HG03045 (cell line): Measurements from ENCODE around the gene MIXL1.
"Not testable (repeated sequence)": the region's sequence is repeated elsewhere in the genome, so short reads cannot be mapped to it uniquely, and the experiment has no call there.

Source experiments
- ATAC-seq: cut with Tn5 transposase; IDR thresholded peaks from one replicate; pipeline ENCODE4 v1.9.1; 2021; ENCODE audit warnings: mild to moderate bottlenecking, moderate library complexity; ENCODE audit not compliant: unreplicated experiment

MIXL1 gene

DNA sequence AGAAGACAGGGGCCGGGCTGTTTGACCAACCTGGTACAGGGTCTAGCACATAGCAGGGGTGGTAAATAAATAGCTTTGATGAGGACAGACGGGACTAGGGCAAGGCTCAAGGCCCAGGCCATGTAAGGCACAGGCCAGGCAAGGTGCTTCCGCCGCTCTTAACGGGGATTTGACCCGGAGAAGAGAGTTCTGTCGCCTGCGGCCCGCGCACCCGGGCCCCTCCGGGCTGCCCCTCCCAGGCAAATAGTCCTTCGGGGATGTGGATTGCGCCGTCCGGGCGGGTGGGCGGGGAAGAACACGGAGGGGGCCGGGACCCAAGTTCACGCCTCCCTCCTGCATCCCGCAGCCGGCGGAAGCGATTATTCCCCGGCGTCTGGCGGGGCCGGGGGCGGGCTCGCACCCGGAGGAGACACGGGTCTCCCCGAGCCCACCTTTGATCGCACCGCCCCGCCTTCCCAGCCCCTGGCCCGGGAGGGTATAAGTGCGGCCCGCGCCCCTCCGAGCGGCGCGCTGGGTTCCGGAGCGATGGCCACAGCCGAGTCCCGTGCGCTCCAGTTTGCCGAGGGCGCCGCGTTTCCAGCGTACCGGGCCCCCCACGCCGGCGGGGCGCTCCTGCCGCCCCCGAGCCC lies at the start of gene MIXL1:
Gene MIXL1, plus strand, starts transcription at position 508 of the 629 bp plus-strand sequence. Its CDS starts 18 bp downstream, at position 526.
- ATAC-seq: peak; percentile 45

DNA sequence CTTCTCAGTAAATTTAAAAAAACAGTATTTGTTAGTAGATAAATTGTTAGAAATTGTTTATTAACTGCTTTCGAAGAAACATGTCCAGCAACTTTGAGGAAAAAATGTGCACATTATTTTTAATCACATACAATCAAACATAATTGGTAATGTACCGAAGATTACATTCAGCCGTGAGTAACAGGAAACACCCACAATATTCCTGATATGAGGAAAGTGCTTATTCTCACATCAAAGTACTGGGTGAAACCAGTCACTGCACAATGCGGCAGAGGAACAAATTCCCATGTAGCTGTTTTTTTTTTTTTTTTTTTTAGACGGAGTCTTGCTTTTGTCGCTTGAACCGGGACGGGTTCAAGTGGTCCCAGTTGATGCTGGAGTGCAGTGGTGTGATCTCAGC lies 46.6 kb upstream of the MIXL1 start:
- no peak for ATAC-seq

- ATAC-seq: no peak
Measured at GRCh38 chr1:226181996-226182714, 41.3 kb upstream of the MIXL1 start.

DNA sequence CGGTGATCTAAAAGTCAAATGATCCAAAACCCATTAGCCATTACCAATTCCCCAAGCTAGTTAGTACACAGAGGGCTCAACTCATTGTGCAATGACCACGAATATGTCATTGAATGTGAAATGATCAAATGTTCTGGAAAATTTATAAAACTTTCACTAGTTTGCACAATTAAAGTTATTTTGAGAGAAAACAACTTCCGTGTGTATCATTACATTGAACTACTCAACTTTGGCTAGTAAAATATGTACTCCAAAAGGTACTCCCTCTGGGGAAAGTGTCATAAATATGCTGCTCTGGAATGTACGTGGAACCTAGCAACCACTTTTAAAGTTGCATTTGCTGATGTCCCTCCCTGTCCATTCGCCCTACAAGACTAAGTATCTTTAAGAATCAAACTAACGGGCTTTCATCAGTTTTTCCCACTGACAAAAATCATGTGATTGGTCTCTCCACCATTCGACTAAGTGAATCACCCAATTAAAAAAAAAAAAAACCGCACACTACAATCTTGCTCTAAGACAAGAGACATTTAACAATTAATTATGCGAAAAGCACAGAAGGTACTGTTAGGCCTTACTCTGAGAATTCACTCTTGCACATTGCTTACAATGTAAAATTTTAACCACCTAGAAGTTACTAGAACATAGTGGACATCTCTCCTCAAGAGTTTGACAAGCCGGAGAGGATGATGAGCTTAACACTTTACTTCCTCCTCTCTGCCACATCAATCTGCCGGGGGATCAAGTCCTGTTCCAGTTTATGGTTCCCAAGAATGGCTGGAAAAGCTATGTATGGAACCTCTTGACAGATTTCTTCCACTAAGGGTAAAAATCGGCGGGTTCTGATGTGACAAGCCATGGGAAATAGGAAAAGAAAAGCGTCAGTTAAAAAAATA lies 38.1 kb upstream of the MIXL1 start:
- ATAC-seq: no peak

DNA sequence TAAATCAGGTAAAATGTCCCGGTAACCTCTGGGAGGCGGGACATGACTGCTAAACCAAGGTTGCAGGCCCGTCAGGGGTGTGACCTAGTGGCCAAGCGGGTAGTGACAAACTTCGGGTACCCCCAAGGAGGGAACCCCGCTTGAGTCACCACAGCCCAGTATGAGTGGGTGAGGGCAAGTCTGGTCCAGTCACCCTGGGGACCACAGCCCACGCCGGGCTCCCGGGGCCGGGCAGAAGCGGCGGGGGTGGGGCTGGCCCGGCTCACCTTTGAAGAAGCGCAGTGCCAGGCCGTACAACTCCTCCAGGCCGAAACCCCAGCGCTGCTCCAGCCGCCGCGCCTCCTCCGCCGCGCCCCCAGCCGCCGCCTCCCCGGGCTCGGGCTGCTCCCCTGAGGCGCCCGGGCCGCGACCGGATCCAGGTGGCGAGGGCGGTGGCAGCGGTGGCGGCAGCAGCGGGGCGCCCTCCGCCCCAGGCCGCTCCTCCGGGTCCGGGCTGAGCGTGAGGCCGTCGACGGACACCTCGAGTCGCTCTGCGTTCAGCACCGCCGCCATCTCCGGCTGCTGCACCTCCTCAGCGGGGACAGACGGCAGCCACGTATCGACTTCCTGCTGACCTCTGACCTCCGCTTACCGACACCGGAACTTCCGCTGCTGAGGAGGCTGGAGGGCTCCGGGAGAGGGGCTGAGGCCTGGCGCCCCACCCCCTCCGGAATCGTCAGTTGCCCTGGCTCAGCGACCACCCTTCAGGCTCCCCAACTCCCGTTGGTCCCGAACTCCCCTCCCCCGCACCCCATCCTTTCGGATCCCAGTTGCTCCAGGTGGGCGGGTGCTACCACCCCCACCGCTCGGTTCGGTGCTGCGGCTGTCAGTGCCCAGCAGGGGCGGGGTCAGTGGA lies 37.1 kb upstream of the MIXL1 start, which contains the start of gene ACBD3:
Gene ACBD3, minus strand, starts transcription at position 618 of the 895 bp plus-strand sequence. Its CDS starts 66 bp downstream, at position 552.
- peak; percentile 94 for ATAC-seq

GRCh38 chr1:226187019-226187322 lies 36.5 kb upstream of the MIXL1 start:
- ATAC-seq: no peak

GRCh38 chr1:226187380-226187779 lies 36.1 kb upstream of the MIXL1 start:
- ATAC-seq: no peak

GRCh38 chr1:226195144-226195543 lies 28.3 kb upstream of the MIXL1 start:
- no peak for ATAC-seq

DNA sequence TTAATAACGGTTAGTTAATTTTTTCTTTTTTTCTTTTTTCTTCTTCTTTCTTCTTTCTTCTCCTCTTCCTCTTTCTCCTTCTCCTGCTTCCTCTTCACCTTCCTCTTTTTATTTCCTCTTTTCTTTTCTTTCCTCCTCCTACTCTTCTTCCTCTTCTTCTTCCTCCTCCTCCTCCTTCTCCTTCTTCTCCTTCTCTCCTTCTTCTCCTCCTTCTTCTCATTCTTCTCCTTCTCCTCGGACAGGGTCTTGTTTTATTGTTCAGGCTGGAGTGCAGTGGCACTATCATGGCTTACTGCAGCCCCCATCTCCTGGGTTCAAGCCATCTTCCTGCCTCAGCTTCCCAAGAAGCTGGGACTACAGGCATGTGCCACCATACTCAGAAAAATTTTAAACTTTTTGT lies 23.5 kb upstream of the MIXL1 start:
- ATAC-seq: no peak

DNA sequence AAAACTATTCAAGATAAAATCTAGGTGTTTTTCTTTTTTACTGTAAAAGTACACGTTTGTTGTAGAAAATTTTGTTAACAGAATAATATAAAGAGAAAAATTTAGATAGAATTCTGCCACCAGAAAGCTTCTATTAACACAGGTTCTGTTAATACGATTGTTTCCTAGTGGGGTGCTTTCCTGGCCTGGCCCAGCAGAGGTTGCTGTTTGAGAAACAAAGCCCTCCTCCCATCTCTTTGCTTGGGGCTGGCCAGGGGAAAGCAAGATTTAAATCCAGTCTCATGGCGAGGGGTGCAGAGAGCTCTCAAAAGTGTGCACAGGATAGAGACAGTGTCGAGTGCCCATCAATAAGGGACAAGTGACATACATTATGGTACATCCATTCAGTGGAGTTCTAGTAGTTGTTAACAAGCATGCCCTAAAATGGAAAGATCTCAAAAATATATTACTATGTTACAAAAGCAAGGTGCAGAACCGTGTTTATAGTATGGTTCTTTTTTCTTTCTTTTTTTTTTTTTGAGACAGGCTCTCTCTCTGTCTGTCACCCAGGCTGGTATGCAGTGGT lies 22.4 kb upstream of the MIXL1 start:
- ATAC-seq: no peak

DNA sequence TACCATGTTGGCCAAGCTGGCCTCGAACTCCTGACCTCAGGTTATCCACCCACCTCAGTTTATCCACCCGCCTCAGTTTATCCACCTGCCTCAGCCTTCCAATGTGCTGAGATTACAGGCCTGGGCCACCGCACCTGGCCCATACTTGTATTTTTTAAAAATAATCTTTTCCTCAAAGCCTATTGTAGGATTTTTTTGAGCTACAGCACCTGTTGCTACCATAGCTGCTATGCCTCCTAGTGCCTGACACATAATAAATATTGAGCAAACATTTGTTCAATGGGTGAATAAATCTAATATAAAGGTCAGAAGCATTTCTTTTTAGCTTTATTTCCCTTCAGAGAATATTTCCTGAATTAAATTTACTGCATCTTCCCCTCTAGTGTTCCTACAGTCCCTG lies 21.2 kb upstream of the MIXL1 start:
- no peak for ATAC-seq

DNA sequence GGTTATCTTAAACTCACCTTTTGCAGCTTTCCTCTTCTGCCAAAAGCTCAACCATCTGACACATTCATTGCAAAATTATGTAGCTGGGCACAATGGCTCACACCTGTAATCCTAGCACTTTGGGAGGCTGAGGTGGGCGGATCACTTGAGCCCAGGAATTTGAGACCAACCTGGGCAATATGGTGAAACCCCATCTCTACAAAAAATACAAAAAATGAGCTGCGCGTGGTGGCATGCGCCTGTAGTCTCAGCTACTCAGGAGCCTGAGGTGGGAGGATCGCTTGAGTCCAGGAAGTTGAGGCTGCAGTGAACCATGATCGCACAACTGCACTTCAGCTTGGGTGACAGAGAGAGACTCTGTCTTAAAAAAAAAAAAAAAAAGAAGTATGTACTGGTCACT lies 20.8 kb upstream of the MIXL1 start:
- not testable (repeated sequence) for ATAC-seq

- no peak for ATAC-seq
Measured at GRCh38 chr1:226203240-226203639, 20.2 kb upstream of the MIXL1 start.

- no peak for ATAC-seq
Measured at GRCh38 chr1:226203655-226204054, 19.8 kb upstream of the MIXL1 start.

DNA sequence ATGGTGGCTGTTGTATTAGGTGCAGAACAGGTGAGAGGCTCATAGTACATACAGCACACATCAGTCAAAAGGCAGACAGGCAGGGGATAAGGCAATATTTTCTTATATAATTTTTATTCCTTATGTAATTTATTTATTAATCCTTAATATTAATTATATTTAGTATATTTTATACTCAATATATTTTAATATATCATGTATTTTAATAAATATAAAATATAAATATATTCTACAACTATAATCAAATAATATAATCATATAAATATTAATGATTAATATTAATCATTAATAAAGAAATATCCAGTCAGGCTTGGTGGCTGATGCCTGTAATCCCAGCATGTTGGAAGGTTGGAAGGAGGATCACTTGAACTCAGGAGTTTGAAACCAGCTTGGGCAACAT lies 19.3 kb upstream of the MIXL1 start:
- ATAC-seq: no peak

DNA sequence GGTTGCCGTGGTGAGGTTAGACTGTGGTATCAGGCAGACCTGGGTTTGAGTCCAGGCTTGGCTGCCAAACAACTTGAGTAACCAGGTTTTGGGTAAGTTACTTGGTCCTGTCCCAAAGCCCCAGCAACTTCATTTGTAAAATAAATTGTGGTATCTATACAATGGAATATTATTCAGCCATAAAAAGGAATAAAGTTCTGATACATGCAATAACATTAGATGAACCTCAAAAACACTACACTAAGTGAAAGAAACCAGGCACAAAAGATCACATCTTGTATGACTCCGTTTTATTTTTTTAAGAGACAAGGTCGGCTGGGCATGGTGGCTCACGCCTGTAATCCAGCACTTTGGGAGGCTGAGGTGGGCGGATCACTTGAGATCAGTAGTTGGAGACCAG lies 16.4 kb upstream of the MIXL1 start:
- no peak for ATAC-seq

GRCh38 chr1:226209307-226210059 lies 14.0 kb upstream of the MIXL1 start:
- ATAC-seq: no peak

DNA sequence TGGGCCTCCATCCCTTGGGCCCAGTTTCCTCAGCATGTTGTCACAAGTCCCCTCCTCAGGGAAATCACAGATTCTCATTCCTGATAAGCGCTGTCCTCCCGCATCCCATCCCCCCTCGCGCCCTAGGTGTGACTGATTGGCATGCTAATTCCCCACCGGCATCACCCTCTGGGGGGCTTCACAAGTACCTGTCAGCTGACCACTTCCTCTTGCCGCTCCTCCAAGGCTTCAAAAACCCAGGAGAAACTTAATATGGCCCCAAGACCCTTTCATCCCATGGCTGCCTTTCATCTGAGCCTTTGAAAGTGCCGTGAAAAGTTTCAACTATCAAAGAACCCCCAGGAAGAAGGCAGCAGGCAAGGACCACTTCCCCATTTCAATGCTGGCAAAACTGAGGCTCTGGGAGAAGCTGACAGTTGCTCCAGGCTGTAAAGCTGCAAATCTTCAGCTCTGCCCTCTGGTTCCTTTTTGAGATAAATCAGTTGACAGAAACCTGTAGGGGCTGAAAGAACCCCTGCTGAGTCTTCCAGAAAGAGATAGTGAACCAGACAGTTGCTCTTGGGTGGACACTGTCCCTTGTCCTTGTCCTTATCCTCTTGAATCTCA lies 12.8 kb upstream of the MIXL1 start:
- ATAC-seq: no peak

DNA sequence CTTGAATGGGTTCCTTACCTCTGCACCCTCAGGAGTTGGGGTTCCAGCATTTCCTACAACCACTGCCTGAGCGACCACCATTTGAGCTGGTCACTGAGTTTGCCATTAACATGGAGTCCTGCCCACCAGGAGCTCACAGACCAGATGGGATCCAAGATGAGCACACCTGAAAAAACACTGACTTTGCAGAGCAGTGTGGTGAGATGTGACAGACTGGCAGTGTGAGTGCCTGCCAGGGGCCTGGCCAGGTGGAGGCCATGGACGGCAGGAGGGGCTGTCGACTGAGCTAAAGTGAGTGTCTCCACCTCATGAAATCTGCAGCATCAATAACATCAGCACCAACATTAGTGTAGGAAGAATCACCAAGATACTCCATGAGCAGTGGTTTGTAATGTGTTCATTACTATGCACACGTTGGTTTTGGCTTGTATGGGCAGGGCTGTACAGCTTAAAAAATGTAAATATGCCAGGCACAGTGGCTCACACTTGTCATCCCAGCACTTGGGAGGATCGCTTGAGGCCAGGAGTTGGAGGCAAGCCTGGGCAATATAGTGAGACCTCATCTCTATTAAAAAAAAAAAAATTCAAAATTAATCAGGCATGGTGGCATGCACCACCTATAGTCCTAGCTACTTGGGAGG lies 12.2 kb upstream of the MIXL1 start:
- ATAC-seq: no peak
